HFF-Myc (cell line): ENCODE measurements around the gene ADAMTSL5.
"Not testable (repeated sequence)": the region's sequence is repeated elsewhere in the genome, so short reads cannot be mapped to it uniquely, and the experiment has no call there.

ENCODE experiments used
- DNase-seq: peaks from one replicate; pipeline ENCODE4 v3.0.0-alpha.2; 2011; ENCODE audit warnings: low read depth; ENCODE audit errors: extremely low read depth
- H3K4me3 ChIP-seq: replicated peaks from 2 replicates; pipeline ENCODE4 v1.5.1; 2011; ENCODE audit warnings: low read depth, mild to moderate bottlenecking, control low read depth, low read length
- CTCF ChIP-seq: IDR thresholded peaks from 2 replicates; pipeline ENCODE4 v1.5.1; 2012; ENCODE audit warnings: mild to moderate bottlenecking, low read depth, low read length, control low read depth; ENCODE audit errors: missing control alignments

ADAMTSL5 gene

GRCh38 chr19:1478934-1479707 lies 33.7 kb downstream of the ADAMTSL5 start, which contains the start of gene C19orf25:
C19orf25 (minus strand) TSS chr19:1479215; CDS start chr19:1478903, 312 bp downstream.
- peak within 1 kb of the TSS; percentile 84 for H3K4me3 ChIP-seq
- no peak for TF ChIP-seq CTCF
- peak; percentile 68 for DNase-seq

- not testable (repeated sequence) for H3K4me3 ChIP-seq, DNase-seq
Observed at GRCh38 chr19:1477056-1477455, 35.8 kb downstream of the ADAMTSL5 start.

GRCh38 chr19:1475751-1476437 lies 36.9 kb downstream of the ADAMTSL5 start:
- no peak for TF ChIP-seq CTCF
- H3K4me3 ChIP-seq, result no peak overlapping the region
- DNase-seq, result no peak

GRCh38 chr19:1474765-1475351 lies 38.0 kb downstream of the ADAMTSL5 start:
- H3K4me3 ChIP-seq, result no peak overlapping the region
- no peak for DNase-seq
- no peak for TF ChIP-seq CTCF

GRCh38 chr19:1474011-1474764 lies 38.6 kb downstream of the ADAMTSL5 start:
- TF ChIP-seq CTCF, result no peak
- no peak for DNase-seq
- no peak overlapping the region for H3K4me3 ChIP-seq

GRCh38 chr19:1473085-1473851 lies 39.6 kb downstream of the ADAMTSL5 start:
- no peak overlapping the region for H3K4me3 ChIP-seq
- no peak for DNase-seq
- no peak for TF ChIP-seq CTCF
